ENCODE measurements around the gene LRPAP1.

LRPAP1 gene

DNA sequence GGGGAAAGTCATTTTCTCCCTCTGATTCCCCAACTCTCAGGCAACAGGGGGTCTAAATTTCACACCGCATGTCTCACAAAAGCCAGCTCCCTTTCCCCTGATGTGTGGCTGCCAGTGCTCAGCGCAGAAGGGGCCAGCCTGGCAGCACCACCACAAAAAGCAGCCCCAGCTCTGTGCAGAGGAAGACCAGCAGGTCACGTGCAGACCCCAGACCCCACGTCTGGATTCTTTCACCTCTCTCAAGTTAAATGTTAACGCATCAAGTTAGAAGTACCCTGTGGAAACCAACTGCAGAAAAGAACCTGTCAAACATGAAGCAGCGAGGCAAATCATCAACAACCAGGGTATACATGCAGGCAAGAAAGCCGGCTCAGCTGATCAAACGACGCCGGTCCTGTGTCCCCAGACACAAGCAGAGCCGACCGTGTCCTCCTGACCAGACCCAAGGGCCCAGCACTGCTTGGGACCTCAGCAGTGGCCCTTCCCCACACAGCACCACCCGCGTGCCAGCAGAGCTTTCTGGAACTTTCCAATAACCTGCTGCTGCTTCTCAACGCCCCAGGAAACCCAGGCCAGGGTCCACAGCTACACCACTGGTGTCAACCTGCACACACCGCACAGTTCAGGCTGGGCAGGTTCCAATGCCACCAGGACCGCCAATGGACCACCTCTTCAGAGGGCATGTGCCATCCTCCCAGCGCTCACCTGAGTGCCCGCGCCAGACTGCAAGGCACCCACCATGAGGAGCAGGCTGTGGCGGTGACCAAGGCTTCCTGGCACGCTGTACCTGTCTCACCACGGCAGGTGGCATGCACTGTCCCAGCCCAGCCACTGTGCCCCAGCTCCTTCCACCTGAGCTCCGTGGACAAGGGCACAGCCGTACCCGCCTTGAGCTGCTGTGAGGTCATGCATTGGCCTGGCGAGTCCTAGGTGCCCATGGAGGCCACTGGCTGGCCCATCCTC, 4.0 kb downstream of the LRPAP1 start:
- DNase-seq (ENCODE audit: low read depth), result no peak
- TF ChIP-seq, protein P1, sequence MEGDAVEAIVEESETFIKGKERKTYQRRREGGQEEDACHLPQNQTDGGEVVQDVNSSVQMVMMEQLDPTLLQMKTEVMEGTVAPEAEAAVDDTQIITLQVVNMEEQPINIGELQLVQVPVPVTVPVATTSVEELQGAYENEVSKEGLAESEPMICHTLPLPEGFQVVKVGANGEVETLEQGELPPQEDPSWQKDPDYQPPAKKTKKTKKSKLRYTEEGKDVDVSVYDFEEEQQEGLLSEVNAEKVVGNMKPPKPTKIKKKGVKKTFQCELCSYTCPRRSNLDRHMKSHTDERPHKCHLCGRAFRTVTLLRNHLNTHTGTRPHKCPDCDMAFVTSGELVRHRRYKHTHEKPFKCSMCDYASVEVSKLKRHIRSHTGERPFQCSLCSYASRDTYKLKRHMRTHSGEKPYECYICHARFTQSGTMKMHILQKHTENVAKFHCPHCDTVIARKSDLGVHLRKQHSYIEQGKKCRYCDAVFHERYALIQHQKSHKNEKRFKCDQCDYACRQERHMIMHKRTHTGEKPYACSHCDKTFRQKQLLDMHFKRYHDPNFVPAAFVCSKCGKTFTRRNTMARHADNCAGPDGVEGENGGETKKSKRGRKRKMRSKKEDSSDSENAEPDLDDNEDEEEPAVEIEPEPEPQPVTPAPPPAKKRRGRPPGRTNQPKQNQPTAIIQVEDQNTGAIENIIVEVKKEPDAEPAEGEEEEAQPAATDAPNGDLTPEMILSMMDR (IDR thresholded peaks at IDR 0.05; ENCODE audit: insufficient read depth, low read depth, low read length, missing control alignments), result no peak
- no peak overlapping the region for H3K4me3 ChIP-seq (ENCODE audit: low read depth, low read length)

DNA sequence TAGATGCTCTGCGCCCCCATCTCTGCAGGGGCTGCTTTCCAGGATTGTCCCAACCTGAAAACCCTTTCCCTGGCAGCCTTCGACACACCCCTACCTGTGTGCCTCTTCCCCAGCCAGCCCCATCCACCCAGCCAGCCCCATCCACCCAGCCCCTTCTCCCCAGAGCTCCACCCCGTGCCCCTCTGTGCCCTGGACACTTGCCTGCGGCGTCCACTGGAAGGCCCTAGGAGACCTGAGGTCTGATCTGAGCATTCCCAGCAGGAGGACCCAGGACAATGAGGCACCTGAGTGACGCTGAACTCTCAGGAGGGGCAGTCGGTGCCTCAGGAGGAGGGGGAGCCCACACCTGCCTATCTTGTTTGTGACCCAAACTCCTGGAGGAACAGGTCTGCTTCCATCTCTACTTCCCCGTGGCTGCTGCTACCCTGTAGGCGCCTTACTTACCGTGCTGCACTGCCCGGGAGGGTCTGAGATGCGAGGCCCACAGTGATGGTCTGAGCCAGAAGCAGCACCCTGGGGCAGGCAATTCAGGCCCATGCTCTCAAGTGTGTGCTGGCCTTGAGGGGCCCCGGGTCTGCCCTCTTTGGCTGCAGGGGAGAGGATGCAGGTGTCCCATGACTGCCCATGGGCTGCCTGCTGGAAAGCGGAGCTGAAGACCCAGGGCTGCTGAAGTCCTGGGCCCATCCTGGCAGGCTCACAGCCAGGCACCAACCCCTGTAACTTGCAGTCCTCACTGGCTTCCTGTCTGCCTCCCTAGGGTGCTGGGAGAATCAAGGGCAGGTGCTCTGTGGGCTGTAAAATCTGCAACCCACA, 4.9 kb downstream of the LRPAP1 start:
- DNase-seq (ENCODE audit: low read depth), result peak; percentile 0
- TF ChIP-seq, protein P1 (IDR thresholded peaks at IDR 0.05; ENCODE audit: insufficient read depth, low read depth, low read length, missing control alignments), result no peak
- H3K4me3 ChIP-seq (ENCODE audit: low read depth, low read length), result no peak overlapping the region

DNA sequence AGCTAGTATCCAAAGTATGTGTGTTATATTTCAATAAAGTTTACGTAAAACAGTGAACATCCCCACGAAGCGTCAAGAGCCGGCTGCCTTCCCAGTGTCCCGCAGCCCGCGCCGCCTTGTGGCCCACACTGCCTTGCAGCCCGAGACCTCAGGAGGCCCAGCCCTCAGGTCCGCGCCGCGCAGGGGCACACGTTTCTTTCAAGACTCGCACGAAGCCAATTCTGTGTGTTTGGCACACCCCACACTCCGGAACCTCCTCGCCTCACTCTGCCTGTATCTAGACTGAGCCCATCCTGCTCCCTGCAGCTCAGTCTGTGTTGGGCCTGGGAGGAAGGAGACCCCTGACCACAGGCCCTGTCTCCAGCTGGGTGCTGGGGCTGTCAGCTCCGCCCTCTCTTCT, 5.8 kb downstream of the LRPAP1 start:
- DNase-seq (ENCODE audit: low read depth), result no peak
- TF ChIP-seq, protein P1 (IDR thresholded peaks at IDR 0.05; ENCODE audit: insufficient read depth, low read depth, low read length, missing control alignments), result no peak
- no peak overlapping the region for H3K4me3 ChIP-seq (ENCODE audit: low read depth, low read length)

DNA sequence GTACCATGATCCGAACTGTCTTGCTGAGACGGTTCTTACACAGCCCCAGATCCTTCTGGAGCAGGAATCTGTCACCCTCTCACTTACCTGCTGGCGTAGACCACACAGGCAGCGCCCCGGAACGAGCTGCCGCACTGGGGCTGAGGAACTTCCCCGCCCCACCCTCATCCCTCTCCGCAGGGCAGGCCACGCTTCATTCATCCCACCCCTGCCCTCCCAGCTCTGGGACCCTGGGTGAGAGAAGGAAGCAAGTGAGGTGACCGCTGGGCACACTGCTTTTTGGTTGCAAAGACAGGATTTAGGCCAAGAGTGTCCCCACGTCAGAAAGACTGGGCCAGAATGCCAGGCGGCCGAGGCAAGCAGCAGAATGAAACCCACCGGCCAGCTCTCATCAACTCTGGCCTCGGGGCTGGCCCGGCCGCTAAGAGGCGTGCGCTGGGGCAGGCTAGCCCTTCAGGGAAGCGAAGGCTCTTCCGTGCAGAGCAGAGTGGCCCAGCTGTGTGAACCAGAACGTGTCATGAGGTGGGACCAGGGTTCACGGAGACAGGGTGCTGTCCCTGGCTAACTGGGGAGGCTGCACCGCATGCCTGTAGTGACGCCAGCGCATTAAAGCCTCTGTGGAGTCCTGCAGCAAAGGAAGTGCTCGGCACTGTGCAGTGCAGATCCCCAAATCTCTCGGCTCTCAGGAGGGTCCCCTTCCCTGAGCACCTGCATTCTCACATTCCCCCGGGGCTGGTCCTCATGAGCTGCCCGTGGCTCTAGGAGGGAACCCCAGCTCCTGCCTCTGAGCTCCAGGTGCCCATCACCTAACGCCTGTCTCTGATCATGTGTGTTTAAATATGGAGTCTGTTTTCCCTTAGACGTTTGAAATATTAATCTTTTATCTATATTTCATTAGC, 6.4 kb downstream of the LRPAP1 start:
- TF ChIP-seq, protein P1 (IDR thresholded peaks at IDR 0.05; ENCODE audit: insufficient read depth, low read depth, low read length, missing control alignments), result no peak
- no peak for DNase-seq (ENCODE audit: low read depth)
- H3K4me3 ChIP-seq (ENCODE audit: low read depth, low read length), result no peak overlapping the region

DNA sequence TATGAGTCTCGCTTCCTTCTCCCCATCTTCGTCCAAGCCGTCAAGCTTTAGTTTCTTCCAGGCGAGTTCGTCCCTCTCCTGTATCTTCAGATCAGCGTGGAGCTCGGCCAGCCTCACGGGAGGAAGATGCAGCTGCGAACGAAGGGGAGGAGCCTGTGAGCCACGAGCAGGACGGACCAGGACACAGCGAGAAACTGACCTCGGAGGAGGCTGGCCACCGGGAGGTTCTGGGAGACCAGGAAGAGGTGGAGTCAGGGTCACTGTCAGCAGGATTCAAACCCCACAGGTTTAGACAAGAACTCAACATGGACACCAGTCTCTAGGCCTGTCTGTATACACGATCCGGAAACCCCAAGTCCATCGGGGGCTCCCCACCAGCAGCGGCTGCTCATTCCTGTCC, 7.3 kb downstream of the LRPAP1 start:
- DNase-seq (ENCODE audit: low read depth), result no peak
- TF ChIP-seq, protein P1 (IDR thresholded peaks at IDR 0.05; ENCODE audit: insufficient read depth, low read depth, low read length, missing control alignments), result no peak
- no peak overlapping the region for H3K4me3 ChIP-seq (ENCODE audit: low read depth, low read length)

DNA sequence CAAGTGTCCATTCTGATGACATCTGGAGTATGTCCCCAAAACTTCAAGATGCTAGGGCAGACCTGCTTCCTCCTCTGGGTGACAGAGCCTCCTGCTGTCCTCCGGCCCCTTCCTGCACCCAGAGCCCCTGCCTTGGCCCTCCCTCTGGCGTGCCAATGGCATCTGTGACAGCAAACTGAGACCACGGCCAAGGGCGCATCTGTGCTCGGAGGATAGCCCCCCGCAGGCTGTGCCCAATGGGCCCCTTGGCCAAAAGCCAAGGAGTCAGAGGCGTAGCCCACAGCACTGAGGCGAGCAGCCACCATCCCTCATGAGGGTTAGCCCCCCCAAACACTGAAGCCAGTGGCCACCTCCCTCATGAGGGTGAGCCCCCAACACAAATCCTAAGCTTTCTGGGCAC, 7.9 kb downstream of the LRPAP1 start:
- no peak for DNase-seq (ENCODE audit: low read depth)
- H3K4me3 ChIP-seq (ENCODE audit: low read depth, low read length), result no peak overlapping the region
- TF ChIP-seq, protein P1 (IDR thresholded peaks at IDR 0.05; ENCODE audit: insufficient read depth, low read depth, low read length, missing control alignments), result no peak
